K562 (cell line): ENCODE data around the gene SLC33A1. TPM values are rescaled to one million over a fixed set of nuclear protein-coding genes. Genes with fewer than 3 reads are reported as not detected.

ENCODE experiments used
- ARID3B ChIP-seq: fragments of 250-450 bp; sonication (Bioruptor Pico); IDR thresholded peaks from 2 replicates; pipeline ENCODE4 v1.4.0; 2020; ENCODE audit warnings: borderline replicate concordance
- BACH1 ChIP-seq: fragments of 200-800 bp; sonication (Bioruptor generic); IDR thresholded peaks from 2 replicates; pipeline ENCODE4 v1.6.1; 2016; ENCODE audit warnings: missing genetic modification characterization, missing compliant biosample characterization
- ETV1 ChIP-seq: fragments of 450-650 bp; conservative IDR thresholded peaks from 2 replicates; pipeline ENCODE4 v1.6.1; 2016; ENCODE audit warnings: missing genetic modification characterization, control low read depth, low read depth, missing compliant biosample characterization
- HDAC6 ChIP-seq: IDR thresholded peaks from 2 replicates; pipeline ENCODE4 v1.6.1; 2012; ENCODE audit warnings: low read depth, mild to moderate bottlenecking, control low read depth, inconsistent platforms, low read length, moderate library complexity
- PHF8 ChIP-seq: fragments of 200-600 bp; sonication (generic); IDR thresholded peaks from 2 replicates; pipeline ENCODE4 v1.6.1; 2012; ENCODE audit warnings: mixed run types, mild to moderate bottlenecking, inconsistent platforms, low read length, moderate library complexity, borderline replicate concordance
- SIRT6 ChIP-seq: IDR thresholded peaks from one replicate; pipeline ENCODE4 v1.6.1; 2012; ENCODE audit warnings: low read depth, mild to moderate bottlenecking, control low read depth, inconsistent platforms, low read length, moderate library complexity
- SMAD3 ChIP-seq: fragments of 450-650 bp; formaldehyde crosslinking; conservative IDR thresholded peaks from 2 replicates; pipeline ENCODE4 v1.4.0; 2020; ENCODE audit warnings: mild to moderate bottlenecking
- SUPT5H ChIP-seq: fragments of 450-650 bp; IDR thresholded peaks from 2 replicates; pipeline ENCODE4 v1.6.1; 2016
- TFAP4 ChIP-seq: sonication (generic); formaldehyde crosslinking; IDR thresholded peaks from 2 replicates; pipeline ENCODE4 v1.8.0; 2022; ENCODE audit warnings: missing genetic modification reagents, mild to moderate bottlenecking, moderate library complexity, borderline replicate concordance
- TFE3 ChIP-seq: fragments of 450-650 bp; formaldehyde crosslinking; IDR thresholded peaks from 2 replicates; pipeline ENCODE4 v1.4.0; 2020; ENCODE audit warnings: mild to moderate bottlenecking, mixed read lengths
- THRB ChIP-seq: fragments of 450-650 bp; formaldehyde crosslinking; conservative IDR thresholded peaks from 2 replicates; pipeline ENCODE4 v1.4.0; 2022; ENCODE audit warnings: mild to moderate bottlenecking, missing genetic modification characterization
- ZNF232 ChIP-seq: sonication (generic); formaldehyde crosslinking; IDR thresholded peaks from 2 replicates; pipeline ENCODE4 v1.8.0; 2022; ENCODE audit warnings: mild to moderate bottlenecking, missing genetic modification reagents
- ZNF41 ChIP-seq: fragments of 250-450 bp; sonication (Bioruptor Pico); conservative IDR thresholded peaks from 2 replicates; pipeline ENCODE4 v1.4.0; 2020; ENCODE audit warnings: mild to moderate bottlenecking
- ZNF507 ChIP-seq: conservative IDR thresholded peaks from 2 replicates; pipeline ENCODE4 v1.6.1; 2017; ENCODE audit warnings: missing genetic modification characterization, missing compliant biosample characterization
- ZNF561 ChIP-seq: fragments of 450-650 bp; formaldehyde crosslinking; conservative IDR thresholded peaks from 2 replicates; pipeline ENCODE4 v1.4.0; 2020; ENCODE audit warnings: mild to moderate bottlenecking, moderate library complexity
- polyA plus RNA-seq, 8 experiments: library from polyadenylated mRNA; depleted of rRNA in 4 of 8; stranded (reverse) in 5 of 8; unstranded in 3 of 8; fragments of >200 nt; fragmentation: Nextera tagmentation in 2 of 8; fragmentation: Illumina TruSeq in 1 of 8; extraction: Ambion mirVana in 2 of 8; extraction: Trizol in 1 of 8; gene quantifications; 2 replicates each; pipeline versions ENCODE4 v1.2.1 to v1.2.3, GENCODE V29; 2011 to 2014; ENCODE audit warnings: inconsistent platforms in 1 of 8, missing spikeins in 1 of 8
- total RNA-seq, 7 experiments: library from RNA; depleted of rRNA in 6 of 7; stranded (reverse); fragments of >200 nt in 6 of 7; fragmentation: Illumina TruSeq in 2 of 7; extraction: Trizol in 2 of 7; gene quantifications; 2 replicates each; pipeline versions ENCODE4 v1.2.1 to v1.2.3, GENCODE V29; 2011 to 2021; ENCODE audit warnings: low replicate concordance in 1 of 7
- TF ChIP-seq, protein P1 (sequence below): fragments of 450-650 bp; IDR thresholded peaks from 2 replicates; pipeline ENCODE4 v1.7.1; 2018; ENCODE audit warnings: mild to moderate bottlenecking, low read depth; ENCODE audit not compliant: partially characterized antibody
- TF ChIP-seq, protein P2 (sequence below): sonication (generic); formaldehyde crosslinking; IDR thresholded peaks from 2 replicates; pipeline ENCODE4 v1.8.0; 2023; ENCODE audit warnings: mild to moderate bottlenecking, missing genetic modification reagents

SLC33A1 gene
- total and polyA plus RNA-seq, 9 of the 15 experiments (the other 6 are each of a cell fraction or from before 2014, with no cell fraction given) = 6.2 to 26.8 (median 19.6) TPM

- TF ChIP-seq, protein P1, sequence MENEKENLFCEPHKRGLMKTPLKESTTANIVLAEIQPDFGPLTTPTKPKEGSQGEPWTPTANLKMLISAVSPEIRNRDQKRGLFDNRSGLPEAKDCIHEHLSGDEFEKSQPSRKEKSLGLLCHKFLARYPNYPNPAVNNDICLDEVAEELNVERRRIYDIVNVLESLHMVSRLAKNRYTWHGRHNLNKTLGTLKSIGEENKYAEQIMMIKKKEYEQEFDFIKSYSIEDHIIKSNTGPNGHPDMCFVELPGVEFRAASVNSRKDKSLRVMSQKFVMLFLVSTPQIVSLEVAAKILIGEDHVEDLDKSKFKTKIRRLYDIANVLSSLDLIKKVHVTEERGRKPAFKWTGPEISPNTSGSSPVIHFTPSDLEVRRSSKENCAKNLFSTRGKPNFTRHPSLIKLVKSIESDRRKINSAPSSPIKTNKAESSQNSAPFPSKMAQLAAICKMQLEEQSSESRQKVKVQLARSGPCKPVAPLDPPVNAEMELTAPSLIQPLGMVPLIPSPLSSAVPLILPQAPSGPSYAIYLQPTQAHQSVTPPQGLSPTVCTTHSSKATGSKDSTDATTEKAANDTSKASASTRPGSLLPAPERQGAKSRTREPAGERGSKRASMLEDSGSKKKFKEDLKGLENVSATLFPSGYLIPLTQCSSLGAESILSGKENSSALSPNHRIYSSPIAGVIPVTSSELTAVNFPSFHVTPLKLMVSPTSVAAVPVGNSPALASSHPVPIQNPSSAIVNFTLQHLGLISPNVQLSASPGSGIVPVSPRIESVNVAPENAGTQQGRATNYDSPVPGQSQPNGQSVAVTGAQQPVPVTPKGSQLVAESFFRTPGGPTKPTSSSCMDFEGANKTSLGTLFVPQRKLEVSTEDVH = no peak
- TF ChIP-seq ETV1 (tag) (no peak), HDAC6 (no peak), TFAP4 (CRISPR knock-in tag) (peak; percentile 36; the same call in 1 of the 2 replicates), THRB (CRISPR knock-in tag) (no peak), SIRT6 (no peak), ZNF561 (no peak), TFE3 (CRISPR knock-in tag) (no peak), BACH1 (tag) (peak; percentile 69; the same call in 1 of the 2 replicates), ZNF41 (CRISPR knock-in tag) (no peak), ZNF507 (tag) (no peak), PHF8 (no peak), SMAD3 (CRISPR knock-in tag) (no peak), ARID3B (CRISPR knock-in tag) (no peak), ZNF232 (CRISPR knock-in tag) (no peak), SUPT5H (no peak)
- TF ChIP-seq, protein P2, sequence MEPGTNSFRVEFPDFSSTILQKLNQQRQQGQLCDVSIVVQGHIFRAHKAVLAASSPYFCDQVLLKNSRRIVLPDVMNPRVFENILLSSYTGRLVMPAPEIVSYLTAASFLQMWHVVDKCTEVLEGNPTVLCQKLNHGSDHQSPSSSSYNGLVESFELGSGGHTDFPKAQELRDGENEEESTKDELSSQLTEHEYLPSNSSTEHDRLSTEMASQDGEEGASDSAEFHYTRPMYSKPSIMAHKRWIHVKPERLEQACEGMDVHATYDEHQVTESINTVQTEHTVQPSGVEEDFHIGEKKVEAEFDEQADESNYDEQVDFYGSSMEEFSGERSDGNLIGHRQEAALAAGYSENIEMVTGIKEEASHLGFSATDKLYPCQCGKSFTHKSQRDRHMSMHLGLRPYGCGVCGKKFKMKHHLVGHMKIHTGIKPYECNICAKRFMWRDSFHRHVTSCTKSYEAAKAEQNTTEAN (CRISPR knock-in tag) = no peak
Measured at GRCh38 chr3:155791190-155791589, 63.0 kb downstream of the SLC33A1 start (continued).
